ENCODE measurements around the gene STRN.
A peak's percentile ranks its signal among the peaks of the same experiment; 100 is the strongest.
"Not testable (repeated sequence)": the region's sequence is repeated elsewhere in the genome, so short reads cannot be mapped to it uniquely, and the experiment has no call there.

Gene STRN

DNA sequence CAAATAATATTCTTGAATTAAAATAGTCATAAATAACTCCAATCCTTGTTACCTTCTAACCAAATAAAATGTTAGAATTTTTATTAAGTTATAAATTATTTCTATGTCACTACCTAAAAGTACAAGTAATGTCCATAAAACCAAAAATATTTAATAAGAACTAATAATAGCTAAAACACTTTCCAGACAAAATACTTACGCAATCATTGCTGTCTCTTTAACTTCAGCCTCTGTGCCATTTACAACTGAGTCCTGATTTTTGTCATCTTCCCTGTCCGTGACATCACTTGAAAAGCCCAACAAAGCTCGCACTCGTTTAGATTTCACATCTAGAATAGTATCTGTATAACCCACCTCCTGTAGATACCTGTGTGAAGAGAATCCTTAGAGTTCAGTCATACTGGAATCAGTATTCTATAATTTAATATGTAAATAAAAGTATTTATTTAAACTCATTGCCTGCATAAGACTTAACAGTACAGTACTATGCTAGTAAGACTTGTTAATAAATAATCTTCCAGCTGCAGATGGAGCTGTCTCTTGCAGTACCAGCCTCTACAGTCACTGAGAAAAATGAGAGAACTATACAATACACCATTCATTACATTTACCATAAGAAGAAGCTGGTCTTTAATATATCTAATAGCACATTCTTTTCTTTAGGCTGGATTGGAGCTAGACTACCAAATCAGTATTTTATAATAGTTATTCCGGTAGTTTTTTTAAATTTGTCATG is 63.8 kb downstream of the STRN start:
- DNase-seq, result no peak

DNA sequence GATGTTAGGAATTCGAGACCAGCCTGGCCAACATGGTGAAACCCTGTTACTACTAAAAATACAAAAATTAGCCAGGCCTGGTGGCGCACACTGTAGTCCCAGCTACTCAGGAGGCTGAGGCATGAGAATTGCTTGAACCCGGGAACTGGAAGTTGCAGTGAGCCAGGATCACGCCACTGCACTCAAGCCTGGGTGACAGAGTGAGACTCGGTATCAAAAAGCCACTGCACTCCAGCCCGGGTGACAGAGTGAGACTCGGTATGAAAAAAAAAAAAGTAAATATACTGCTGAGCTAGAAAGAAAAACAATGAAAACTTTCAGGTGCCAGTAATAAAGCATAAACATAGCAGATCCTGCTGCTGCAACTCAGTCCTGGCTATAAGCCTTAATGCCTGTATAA is 73.5 kb downstream of the STRN start:
- DNase-seq, result no peak

DNA sequence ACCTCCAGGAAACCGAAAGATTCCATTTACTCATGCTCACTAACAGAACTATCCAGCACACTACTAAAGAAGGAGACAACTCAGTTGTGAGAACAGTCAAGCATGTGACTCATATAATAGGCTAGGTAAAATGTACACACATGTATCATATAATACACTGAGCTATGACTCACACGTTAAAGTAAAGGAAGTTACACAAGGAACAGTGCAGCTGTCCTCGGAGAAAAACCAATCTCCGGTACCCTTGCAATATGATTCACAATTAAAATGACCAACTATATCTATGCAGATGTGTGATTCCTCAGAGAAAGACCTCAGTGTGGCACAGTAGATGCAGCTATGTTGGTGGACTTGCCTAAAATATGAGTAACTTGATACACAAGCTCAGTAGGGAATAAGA is 76.5 kb downstream of the STRN start:
- DNase-seq, result peak; percentile 64

DNA sequence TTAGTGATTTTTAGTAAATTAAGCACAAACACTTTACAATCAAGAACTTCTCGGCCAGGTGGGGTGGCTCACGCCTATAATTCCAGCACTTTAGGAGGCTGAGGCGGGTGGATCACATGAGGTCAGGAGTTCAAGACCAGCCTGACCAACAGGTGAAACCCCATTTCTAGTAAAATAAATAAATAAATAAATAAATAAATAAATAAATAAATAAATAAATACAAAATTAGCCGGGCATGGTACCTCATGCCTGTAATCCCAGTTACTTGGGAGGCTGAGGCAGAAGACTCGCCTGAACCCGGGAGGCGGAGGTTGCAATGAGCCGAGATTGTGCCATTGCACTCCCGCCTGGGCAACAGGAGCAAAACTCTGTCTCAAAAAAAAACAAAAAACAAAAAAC is 79.2 kb downstream of the STRN start:
- not testable (repeated sequence) for DNase-seq

DNA sequence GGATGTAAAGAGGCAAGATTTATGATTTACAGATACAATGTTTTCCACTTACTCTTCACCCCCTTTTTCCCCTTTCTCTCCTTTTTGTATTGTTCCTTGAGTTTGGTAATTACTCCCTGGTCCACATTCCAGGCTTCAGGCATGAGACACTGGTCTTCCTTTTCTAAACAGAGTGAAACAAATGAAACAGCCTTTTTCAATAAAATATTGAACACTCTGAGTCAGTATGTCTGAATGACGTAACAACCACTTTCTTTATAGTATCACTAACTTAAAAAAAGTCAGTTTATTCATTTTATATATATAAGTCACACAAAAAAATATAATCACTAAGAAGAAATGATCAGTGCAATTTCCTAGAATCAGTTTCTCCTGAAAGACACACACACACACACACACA is 79.7 kb downstream of the STRN start:
- DNase-seq, result no peak

DNA sequence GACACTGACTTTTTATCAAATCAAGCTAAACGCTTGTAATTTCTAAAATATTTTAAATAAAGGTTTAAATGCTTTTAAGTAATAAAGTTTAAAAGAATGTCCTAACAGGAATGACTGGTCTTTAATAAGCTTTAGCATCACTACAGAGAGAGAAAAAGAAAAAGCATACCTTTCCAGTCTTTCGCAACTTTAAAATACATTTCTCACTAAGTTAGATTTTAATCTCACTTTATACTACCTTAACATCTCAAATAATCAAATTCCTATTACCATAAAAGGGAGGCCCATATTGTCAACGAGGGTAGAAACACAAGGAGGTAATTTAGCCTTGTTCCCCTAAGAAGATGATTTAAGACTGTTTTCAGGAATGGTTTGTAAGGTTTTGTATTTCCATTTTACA is 80.7 kb downstream of the STRN start:
- DNase-seq, result no peak

DNA sequence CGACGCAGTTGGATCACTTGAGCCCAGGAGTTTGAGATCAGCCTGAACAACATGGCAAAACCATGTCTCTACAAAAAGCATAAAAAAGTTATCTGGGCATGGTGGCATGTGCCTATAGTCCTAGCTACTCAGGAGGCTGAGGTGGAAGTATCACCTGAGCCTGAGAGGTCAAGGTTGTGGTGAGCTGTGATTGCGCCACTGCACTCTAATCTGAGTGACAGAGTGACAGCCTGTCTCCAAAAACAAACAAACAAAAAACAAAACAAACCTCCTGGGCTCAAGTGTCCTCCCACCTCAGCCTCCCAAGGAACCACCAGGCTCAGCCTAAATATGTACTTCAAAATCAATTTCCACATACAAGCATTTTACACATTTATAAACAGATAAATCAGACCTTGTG is 83.8 kb downstream of the STRN start:
- no peak for DNase-seq

DNA sequence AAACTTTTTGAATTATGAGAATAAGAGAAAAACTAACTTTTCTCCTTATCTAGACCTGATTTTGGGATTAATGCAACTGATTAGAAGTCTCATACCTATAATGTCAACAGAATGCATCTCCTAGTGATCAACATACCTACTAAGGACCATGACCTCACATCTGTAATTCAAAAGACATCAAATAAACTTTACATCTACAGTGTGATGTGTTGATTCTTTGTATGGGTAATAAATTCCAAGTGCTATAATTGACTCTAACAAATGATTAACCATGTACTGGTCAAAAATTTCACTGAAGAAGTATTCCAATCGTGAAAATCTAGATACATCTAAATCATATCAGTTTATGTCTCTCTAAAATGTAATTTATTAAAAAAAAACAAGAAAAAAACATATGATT is 84.5 kb downstream of the STRN start:
- DNase-seq, result no peak

DNA sequence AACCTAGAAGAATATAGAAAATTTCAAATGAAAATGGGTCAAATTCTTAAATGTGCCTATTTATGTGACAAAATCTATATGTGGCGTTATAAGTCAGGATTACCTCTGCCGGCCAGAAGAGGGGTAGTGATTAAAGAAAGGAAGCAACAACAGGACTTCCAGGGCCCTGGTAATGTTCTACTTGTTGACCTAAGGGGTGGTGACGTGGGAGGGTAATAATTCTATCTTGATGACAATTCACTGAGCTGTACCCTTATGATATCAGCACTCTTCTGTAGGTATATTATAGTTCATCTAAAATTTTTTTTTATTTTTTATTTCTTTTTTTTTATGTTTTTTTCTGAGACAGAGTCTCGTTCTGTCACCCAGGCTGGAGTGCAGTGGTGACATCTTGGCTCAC is 87.9 kb downstream of the STRN start:
- no peak for DNase-seq

DNA sequence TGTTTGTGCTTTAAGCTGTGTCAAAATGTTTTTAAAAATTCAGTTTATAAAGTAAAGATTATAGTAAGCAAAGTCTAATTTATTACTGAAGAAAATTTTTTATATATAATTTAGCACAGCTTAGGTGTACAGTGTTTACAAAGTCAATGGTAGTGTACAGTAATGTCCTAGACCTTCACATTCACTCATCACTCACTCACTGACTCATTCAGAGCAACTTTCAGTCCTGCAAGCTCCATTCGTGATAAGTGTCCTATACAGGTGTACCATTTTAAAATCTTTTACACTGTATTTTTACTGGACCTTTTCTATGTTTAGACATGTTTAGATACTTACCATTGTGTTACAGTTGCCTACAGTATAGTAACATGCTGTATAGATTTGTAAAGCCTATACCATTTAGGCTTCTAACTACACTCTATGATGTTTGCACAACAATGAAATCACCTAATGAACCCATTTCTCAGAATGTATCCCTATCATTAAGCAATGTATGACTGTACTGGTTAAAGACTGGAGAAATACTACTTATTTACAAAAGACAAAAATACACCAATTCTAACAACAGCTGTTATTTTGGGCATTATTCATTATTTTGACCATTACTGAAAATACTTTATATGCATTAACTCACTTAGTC is 95.1 kb downstream of the STRN start:
- no peak for DNase-seq

DNA sequence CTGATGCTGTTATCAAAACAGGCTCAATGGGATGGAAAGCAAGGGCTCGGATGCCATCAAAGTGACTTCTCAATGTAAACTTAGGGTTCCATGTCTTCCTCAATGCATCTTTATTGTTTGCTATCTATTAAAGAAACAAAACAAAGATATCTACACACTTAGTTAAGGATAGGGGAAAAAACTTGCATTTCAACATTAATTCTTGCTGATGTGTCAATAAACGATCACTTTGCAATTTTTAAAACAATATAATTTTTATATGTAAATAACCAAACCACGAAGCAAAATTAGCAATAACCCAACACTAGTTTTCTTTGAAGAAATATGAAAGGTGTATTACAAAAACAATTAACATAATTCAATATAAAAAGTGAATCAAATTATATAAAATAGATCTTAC is 96.7 kb downstream of the STRN start:
- DNase-seq, result no peak

DNA sequence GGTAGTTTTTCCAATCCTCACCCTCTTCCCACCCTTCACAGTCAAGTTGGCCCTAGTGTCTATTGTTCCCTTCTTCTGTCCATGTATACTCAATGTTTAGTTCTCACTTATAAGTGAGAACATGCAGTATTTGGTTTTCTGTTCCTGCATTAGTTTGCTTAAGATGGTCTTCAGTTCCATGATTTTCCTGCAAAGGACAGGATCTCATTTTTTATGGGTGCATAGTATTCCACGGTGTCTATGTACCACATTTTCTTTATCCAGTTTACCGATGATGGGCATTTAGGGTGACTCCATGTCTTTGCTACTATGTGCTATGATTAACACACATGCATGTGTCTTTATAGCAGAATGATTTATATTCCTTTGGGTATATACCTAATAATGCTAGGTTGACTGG is 104.4 kb downstream of the STRN start:
- no peak for DNase-seq

DNA sequence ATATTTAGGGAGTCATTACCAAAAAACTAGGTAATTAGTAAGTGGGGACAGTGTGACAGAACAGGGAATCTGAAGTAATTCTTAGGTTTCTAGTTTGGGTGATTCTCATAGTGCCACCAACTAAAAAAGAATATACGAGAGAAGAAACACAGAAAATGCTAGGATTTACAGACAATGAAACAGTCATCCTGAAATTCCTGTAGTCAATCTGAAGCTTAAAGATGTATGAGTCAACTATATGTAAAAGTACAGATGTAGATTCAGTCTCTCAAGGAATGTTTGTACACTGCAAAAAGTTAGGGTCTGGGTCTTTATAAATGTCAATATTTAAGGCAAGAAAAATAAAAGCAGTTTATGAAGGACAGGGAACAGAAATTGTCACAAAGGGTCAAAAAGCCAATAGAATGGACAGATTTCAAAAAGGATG is 107.0 kb downstream of the STRN start:
- no peak for DNase-seq

DNA sequence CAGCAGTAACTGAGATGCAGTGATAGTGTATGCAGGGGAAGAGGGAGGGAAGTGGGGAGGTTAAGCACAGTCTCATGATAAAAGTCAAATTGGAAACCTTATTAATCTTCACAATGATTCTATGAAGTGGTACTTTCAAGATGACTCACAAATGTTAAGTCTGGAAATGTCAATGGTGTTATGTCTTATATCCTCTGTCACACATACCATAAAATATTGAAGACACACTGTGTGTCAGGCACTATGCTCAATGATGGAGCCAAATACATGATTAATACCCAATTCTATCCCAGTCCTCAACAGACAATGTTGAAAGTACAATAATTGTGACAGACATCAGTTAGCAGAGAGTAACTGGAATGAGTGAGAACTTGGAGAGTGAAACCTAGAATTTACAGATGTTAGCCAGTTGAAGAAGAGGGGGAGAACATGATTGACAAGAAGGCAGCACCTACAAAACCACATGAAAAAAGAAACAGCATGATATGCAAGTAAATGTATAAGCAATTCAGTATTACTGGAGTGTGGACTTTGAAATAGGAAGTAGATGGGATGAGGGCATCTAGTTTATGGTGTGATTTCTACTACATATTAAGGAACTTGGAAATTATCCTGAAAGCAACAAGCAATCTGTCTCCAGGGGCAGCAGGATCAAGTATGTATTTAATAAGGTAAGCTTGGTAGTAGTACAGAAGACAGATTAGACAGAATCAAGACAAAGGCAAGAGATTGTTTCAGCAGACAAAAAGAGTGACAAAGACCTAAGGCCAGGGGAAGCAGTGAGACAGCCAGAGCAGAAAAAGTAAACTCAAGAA is 107.6 kb downstream of the STRN start:
- no peak for DNase-seq

DNA sequence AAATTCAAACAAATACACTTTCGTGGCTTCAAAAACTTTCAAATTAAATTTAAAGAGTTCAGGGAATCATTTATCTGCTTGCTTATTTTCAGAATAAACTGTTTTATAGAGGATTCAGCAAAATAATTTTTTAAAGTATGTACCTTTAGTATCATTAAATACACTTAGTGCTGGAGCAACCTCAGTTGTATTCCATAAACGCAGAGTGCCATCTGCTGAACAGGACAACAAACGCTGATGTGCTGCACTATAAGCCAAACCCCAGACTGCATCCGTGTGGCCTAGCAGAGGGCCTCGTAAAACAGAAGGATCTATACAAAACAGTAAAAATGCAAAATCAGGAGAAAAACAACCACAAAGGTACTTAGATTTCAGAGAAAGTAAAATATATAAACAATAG is 108.6 kb downstream of the STRN start:
- no peak for DNase-seq

DNA sequence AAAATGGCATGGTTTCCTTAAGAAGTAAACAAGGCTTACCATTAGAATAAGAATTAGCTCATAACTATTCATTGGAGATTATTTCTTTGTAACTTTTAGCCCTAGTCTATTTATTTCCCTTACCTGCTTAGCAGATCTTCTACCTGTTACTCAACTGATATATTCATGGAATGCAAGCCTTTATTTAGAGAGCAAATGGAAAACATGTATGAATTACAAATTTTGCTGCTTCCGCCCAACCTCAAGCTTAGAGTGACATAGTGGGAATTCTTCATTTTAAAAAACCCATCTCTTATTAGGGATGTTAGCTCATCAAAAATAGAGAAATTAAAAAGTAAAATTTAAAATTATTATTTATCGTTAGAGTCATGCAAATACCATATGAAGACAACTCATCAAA is 110.9 kb downstream of the STRN start:
- DNase-seq, result no peak

DNA sequence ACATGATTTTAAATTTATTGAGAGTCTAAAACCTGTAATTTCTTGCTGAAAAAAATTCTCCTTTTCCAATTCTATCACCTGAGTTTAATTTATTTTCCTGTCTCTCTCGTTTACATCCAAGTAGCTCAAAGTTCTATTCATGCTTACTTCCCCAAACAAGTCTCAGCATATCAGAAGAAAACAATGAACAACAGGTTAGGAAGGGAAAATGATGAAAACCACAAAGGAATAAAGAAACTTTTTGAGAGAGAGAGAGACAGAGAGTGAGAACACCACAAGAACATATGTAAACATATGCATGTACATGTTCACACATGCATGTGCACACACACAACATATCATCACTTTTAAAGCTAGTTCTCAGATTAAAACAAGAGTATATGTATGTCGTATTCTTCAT is 112.1 kb downstream of the STRN start:
- DNase-seq, result no peak

DNA sequence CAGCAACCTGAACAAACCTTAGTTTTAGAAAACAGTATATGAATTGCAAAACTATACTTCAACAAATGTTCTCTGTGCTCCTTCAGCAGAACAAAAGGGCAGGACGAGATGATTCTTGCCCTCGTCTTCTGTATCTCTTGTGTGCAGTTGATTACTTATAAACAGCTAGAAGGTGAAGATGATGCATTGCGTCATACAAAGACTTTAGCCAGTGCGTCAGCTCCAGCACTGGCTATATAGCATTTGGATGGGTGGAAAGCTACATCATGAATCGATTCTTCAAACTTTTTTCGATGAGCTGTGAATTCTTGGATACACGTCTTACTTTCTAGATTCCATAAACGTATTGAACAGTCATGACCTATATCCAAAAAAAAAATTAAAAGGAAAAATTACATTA is 117.1 kb downstream of the STRN start:
- no peak for DNase-seq

DNA sequence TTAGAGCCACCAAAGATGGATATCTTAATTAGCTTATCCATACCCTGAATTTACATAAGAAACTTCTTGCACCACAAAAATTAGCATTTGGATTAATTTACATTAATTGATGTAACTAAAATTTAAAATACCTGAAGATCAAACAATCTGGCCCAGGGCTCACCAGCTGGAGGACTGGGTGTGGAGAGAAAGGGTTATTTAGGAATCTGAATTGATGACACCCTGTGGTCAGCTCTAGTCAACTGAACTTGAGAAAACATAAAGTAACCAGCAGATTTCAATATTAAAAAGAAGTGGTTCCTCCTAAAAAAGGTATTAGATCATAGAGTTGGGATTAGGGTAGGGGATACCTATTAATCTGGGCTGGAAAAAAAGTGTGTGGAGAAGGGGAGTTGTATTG is 122.5 kb downstream of the STRN start:
- DNase-seq, result no peak

DNA sequence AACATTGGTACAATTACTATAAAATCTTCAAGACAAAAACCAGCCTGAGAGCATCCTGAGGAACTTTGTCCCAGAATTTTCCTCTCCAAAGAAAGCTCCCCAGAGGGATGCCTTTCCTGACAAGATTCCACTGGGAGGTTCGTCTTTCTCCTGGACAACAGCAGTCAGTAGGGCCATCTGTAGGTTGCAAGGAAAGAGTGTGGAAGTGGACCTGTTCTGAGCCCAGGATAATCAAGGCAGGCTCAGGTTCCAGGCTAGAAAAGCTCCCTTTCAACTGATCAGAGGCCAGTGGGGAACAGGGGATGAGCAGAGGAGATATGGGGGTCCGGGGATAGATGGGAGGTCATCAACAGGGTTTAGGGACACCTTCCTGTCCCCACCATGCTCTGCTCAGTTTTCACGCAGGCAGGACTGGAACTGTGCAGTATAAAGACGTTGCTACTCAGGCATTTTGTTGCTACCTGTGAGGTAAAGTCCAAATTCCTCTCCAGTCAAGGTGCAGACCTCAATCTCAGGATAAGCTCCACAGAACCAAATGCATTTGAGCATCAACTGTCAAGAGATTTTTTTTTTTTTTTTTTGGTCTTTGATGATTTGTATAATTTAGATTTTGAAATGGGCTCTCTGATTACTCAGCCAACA is 126.2 kb downstream of the STRN start:
- no peak for DNase-seq

DNA sequence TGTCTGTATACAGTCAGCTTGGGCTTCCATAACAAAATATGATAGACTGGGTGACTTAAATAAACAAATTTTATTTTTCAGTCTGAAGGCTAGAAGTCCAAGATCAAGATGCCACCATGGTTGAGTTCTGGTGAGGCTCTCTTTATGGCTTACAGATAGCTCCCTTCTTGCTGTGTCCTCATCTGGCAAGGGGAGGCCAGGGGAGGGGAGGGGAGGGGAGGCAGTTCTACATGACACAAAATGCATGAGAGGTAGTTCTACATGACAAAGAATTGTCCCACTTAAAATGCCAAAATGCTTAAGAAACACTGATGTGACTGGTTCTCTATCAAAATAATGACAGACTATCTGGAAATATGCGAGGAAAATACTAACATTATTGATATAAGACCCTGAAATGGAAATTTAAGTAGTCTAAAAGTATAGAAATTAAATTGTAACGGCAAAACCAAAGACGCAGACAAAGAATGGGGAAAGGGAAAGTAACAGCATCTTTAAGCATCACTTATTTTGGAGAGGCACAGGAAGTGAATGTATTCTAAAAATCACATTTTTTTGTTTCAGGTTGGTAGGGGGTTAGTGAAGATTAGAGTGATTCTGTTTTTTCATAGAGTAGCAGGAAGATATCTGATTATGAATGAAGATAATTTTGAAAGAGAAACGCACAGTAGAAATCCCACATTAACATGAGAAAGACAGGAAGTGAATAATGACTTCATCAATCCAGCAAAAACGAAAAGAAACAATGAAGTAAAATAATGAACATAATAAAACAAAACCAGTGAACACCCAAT is 131.4 kb downstream of the STRN start:
- no peak for DNase-seq

DNA sequence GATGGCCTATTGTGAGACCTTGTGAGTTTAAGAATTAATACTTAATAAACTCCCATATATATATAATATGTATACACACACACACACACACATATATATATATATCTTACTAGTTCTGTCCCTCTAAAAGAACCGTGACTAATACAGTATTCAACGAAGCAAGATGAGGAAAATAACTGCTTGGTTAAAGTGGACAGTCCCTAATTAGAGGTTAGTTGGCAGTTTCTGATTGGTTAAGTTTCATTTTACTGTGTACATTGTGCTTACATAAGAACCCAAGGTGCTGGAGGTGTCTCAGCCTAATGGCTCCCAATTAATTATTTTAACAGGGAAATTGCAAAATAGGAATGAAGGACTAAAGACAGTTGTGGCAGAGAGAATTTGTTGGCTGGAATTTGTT is 132.1 kb downstream of the STRN start:
- no peak for DNase-seq

DNA sequence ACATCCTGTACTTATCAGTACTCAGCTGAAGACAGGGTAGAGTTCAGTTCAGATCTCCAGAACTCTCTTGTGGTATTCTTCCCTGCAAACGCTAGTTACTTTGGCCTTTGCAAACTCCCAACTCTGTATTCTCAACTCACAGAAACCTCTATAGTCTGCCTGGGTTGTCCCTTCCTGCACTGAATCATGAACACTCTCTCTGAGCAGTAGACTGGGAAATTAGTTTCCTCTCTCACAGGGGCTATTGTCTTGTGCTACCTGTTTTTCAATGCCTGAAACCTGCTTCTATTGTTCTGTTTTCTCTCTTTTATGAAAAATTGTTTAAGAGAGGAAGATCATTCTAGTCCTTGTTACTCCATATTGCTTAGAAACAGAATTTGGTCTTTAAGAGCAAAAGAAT is 135.2 kb downstream of the STRN start:
- DNase-seq, result no peak

All from inflammatory macrophage treated with lipopolysaccharide for 4 hours (primary cell).